GM12872 (cell line): ENCODE results near the gene ZNF3.

Experiments
- CTCF ChIP-seq: IDR thresholded peaks from 3 replicates; pipeline ENCODE4 v1.5.1; 2011; ENCODE audit warnings: low read depth, mild to moderate bottlenecking, low read length, moderate library complexity; ENCODE audit not compliant: insufficient read depth

The ZNF3 gene

GRCh38 chr7:100118388-100119071 is 37.0 kb upstream of the ZNF3 start:
- TF ChIP-seq CTCF, result no peak

GRCh38 chr7:100115026-100115425 is 33.5 kb upstream of the ZNF3 start:
- no peak for TF ChIP-seq CTCF

- TF ChIP-seq CTCF, result no peak
Measured at GRCh38 chr7:100111914-100112313, 30.4 kb upstream of the ZNF3 start.

GRCh38 chr7:100111156-100111555 is 29.6 kb upstream of the ZNF3 start:
- no peak for TF ChIP-seq CTCF

GRCh38 chr7:100109521-100110163 is 28.1 kb upstream of the ZNF3 start:
- no peak for TF ChIP-seq CTCF

GRCh38 chr7:100107890-100108289 is 26.4 kb upstream of the ZNF3 start:
- TF ChIP-seq CTCF, result no peak

- no peak for TF ChIP-seq CTCF
Measured at GRCh38 chr7:100107125-100107737, 25.7 kb upstream of the ZNF3 start.
